ENCODE results near the gene RSPH6A. TPM values are rescaled to one million over a fixed set of nuclear protein-coding genes. Genes with fewer than 3 reads are reported as not detected.
A peak's percentile ranks its signal among the peaks of the same experiment; 100 is the strongest.

RSPH6A gene
- total RNA-seq, 1 experiment from 2014 or later, result 0.55 TPM

- Histone ChIP-seq H2BK5ac (ENCODE audit: insufficient read length, low read length) (no peak overlapping the region), H2AFZ (ENCODE audit: low read length) (no peak overlapping the region), H3K79me2 (ENCODE audit: insufficient read depth, low read length) (0 out of 2 replicates have a peak, but pooled peaks cover 3% of the 10 kb centered on the region), H4K5ac (ENCODE audit: insufficient read length, low read depth, low read length) (no peak overlapping the region), H3K9me3 (ENCODE audit: control insufficient read depth, low read depth, low read length) (no peaks in the 10 kb centered on the region), H3K79me1 (ENCODE audit: insufficient read depth, low read depth, low read length, poor library complexity, severe bottlenecking) (peaks cover 8% of the 10 kb centered on the region), H3K23ac (ENCODE audit: insufficient read length, low read depth, low read length) (no peak overlapping the region), H3K27me3 (ENCODE audit: insufficient read depth, low read length) (no peaks in the 10 kb centered on the region), H2BK15ac (ENCODE audit: low read depth, low read length) (no peak overlapping the region), H3K4me1 (ENCODE audit: insufficient read depth, low read length) (0 out of 2 replicates have a peak, but pooled peaks cover 3% of the 10 kb centered on the region), H3K56ac (ENCODE audit: insufficient read length, low read depth, low read length) (no peak overlapping the region), H3K18ac (ENCODE audit: insufficient read length, low read depth, low read length) (no peak overlapping the region), H2BK120ac (ENCODE audit: low read depth, low read length, poor library complexity, severe bottlenecking) (no peak overlapping the region), H4K20me1 (ENCODE audit: control insufficient read depth, insufficient read depth, insufficient read length) (no peaks in the 10 kb centered on the region), H4K8ac (replicated peaks; ENCODE audit: insufficient read length, low read depth, low read length) (no peak overlapping the region), H2AK5ac (ENCODE audit: insufficient read length, low read length) (no peak overlapping the region), H3K27ac (ENCODE audit: insufficient read length, low read depth, low read length) (no peak overlapping the region), H3K4me2 (ENCODE audit: insufficient read depth, insufficient read length, low read length) (peak overlapping the region; percentile 96), H3K4ac (ENCODE audit: low read depth, low read length) (no peak overlapping the region), H3K14ac (ENCODE audit: insufficient read depth, low read length) (peak overlapping the region; percentile 84), H3K23me2 (ENCODE audit: insufficient read length, low read depth, low read length, poor library complexity, severe bottlenecking) (peaks cover 7% of the 10 kb centered on the region), H3T11ph (ENCODE audit: low read length) (no peak overlapping the region), H2BK20ac (ENCODE audit: low read depth, low read length, poor library complexity, severe bottlenecking) (no peak overlapping the region), H2BK12ac (ENCODE audit: insufficient read length, low read depth, low read length) (no peak overlapping the region), H4K91ac (ENCODE audit: insufficient read length, low read depth, low read length) (no peak overlapping the region), H3K9ac (ENCODE audit: extremely low read depth, insufficient read length, low read length) (peak overlapping the region; percentile 74)
- Mint-ChIP-seq H3K27me3 (ENCODE audit: low read depth) (peaks cover 20% of the 10 kb centered on the region), H3K36me3 (ENCODE audit: insufficient read depth in 1 of 3, low read depth in 3 of 3) (peaks cover 22 to 40% (median 39%) of the 10 kb centered on the region in 3 experiments), H3K4me1 (peaks cover 20 to 25% of the 10 kb centered on the region in 2 experiments), H3K9me3 (peaks cover 0 to 2% of the 10 kb centered on the region in 2 experiments; a peak in 1 of 5 replicates), H3K27ac (peak overlapping the region; percentile 19 to 95 (median 89); a peak in 6 of 7 replicates), H3K4me3 (peak overlapping the region; percentile 95 to 98)
- WGBS (ENCODE audit: extremely low coverage, insufficient read length, low lambda C conversion rate), result no CpG with 5 or more reads among the region's 31 CpGs
- TF ChIP-seq CTCF (conservative IDR thresholded peaks at IDR 0.05), result no peak
- DNase-seq, result no peak
Measured at GRCh38 chr19:45791744-45792469, 23.2 kb downstream of the RSPH6A start.

Measured in H9 (cell line).